ENCODE data around the gene POPDC2. TPM values are rescaled to one million over a fixed set of nuclear protein-coding genes. Genes with fewer than 3 reads are reported as not detected.

The POPDC2 gene
- total RNA-seq, 1 experiment from 2014 or later = 0.10 TPM

GRCh38 chr3:119658994-119659393 is 1.4 kb downstream of the POPDC2 start:
- Histone ChIP-seq H3K27me3 (no peaks in the 10 kb centered on the region), H3K4me3 (no peak overlapping the region), H3K4me1 (peaks cover 11% of the 10 kb centered on the region), H3K27ac (no peak overlapping the region), H3K36me3 (no peaks in the 10 kb centered on the region), H3K9me3 (replicated peaks) (no peaks in the 10 kb centered on the region)
- no peak for DNase-seq

GRCh38 chr3:119657887-119658702 is 2.3 kb downstream of the POPDC2 start:
- Histone ChIP-seq H3K4me3 (no peak overlapping the region), H3K9me3 (replicated peaks) (no peaks in the 10 kb centered on the region), H3K4me1 (peaks cover 9% of the 10 kb centered on the region), H3K36me3 (no peaks in the 10 kb centered on the region), H3K27me3 (no peaks in the 10 kb centered on the region), H3K27ac (no peak overlapping the region)
- DNase-seq = no peak

- no peaks in the 10 kb centered on the region for H3K27me3 ChIP-seq
- H3K9me3 ChIP-seq (replicated peaks) = no peaks in the 10 kb centered on the region
- no peak for DNase-seq
- H3K4me3 ChIP-seq = no peak overlapping the region
- H3K27ac ChIP-seq = no peak overlapping the region
- peaks cover 18% of the 10 kb centered on the region for H3K4me1 ChIP-seq
- no peaks in the 10 kb centered on the region for H3K36me3 ChIP-seq
Observed at GRCh38 chr3:119653876-119654275, 6.5 kb downstream of the POPDC2 start.

- H3K27me3 ChIP-seq = no peaks in the 10 kb centered on the region
Observed at GRCh38 chr3:119652306-119653033, 7.9 kb downstream of the POPDC2 start.

GRCh38 chr3:119649761-119650160 is 10.6 kb downstream of the POPDC2 start:
- Histone ChIP-seq H3K36me3 (no peaks in the 10 kb centered on the region), H3K27me3 (no peaks in the 10 kb centered on the region), H3K27ac (no peak overlapping the region), H3K4me1 (peaks cover 24% of the 10 kb centered on the region), H3K4me3 (no peak overlapping the region), H3K9me3 (replicated peaks) (no peaks in the 10 kb centered on the region)
- DNase-seq = no peak

More at GRCh38 chr3:119652306-119653033, 7.9 kb downstream of the POPDC2 start:
- Histone ChIP-seq H3K4me1 (peaks cover 21% of the 10 kb centered on the region), H3K27ac (peak overlapping the region; percentile 52), H3K4me3 (no peak overlapping the region), H3K36me3 (no peaks in the 10 kb centered on the region), H3K9me3 (replicated peaks) (no peaks in the 10 kb centered on the region)
- peak; percentile 92 to 94 for DNase-seq

- H3K27me3 ChIP-seq = no peaks in the 10 kb centered on the region
- no peak overlapping the region for H3K4me3 ChIP-seq
- no peak for DNase-seq
- H3K4me1 ChIP-seq = peaks cover 31% of the 10 kb centered on the region
- no peaks in the 10 kb centered on the region for H3K9me3 ChIP-seq (replicated peaks)
- no peaks in the 10 kb centered on the region for H3K36me3 ChIP-seq
- no peak overlapping the region for H3K27ac ChIP-seq
Observed at GRCh38 chr3:119647843-119648575, 12.4 kb downstream of the POPDC2 start.

DNA sequence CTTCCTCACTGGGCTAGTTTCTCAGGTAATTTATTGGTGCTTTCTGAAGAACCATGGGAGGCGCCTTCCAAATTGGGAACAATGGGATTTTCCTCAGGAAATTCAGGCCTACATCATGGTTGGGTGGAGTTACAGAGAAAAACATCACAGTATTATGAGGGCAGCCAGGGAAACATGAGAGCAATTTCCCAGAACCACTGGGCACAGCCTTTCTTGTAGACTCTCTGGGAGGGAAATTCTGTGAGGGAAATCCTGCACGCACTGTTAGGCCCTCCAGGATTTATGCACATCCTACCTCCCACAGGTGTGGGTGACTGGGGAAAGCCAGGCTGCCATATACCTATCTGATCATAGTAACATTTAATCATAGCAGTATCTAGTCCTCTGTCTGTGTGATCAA is 13.2 kb downstream of the POPDC2 start:
- H3K27ac ChIP-seq = no peak overlapping the region
- peaks cover 28% of the 10 kb centered on the region for H3K4me1 ChIP-seq
- H3K9me3 ChIP-seq (replicated peaks) = no peaks in the 10 kb centered on the region
- no peaks in the 10 kb centered on the region for H3K27me3 ChIP-seq
- H3K4me3 ChIP-seq = no peak overlapping the region
- H3K36me3 ChIP-seq = no peaks in the 10 kb centered on the region
- DNase-seq = peak in 1 of 2 experiments; percentile 12

DNA sequence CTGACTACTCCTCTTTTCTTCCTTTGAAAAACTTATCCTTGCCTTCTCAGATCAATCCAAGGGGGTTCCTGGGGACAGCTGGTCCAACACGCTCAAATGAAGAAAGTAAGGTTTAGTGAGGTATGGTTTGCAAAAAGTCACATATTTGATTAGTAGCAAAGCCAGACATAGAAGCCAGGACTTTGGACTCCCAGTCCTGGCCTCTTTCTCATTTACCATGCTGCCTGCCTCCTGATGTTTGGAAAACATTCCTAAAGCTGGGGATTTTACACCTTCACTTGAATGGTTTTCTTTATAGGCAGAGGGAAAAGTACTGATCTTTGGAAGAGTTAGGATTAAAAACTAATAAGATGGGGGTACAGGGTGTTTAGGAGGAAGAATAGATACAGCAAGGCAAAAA is 14.6 kb downstream of the POPDC2 start:
- DNase-seq = no peak
- no peaks in the 10 kb centered on the region for H3K9me3 ChIP-seq (replicated peaks)
- H3K27me3 ChIP-seq = no peaks in the 10 kb centered on the region
- no peaks in the 10 kb centered on the region for H3K36me3 ChIP-seq
- peaks cover 20% of the 10 kb centered on the region for H3K4me1 ChIP-seq
- no peak overlapping the region for H3K4me3 ChIP-seq
- no peak overlapping the region for H3K27ac ChIP-seq

DNA sequence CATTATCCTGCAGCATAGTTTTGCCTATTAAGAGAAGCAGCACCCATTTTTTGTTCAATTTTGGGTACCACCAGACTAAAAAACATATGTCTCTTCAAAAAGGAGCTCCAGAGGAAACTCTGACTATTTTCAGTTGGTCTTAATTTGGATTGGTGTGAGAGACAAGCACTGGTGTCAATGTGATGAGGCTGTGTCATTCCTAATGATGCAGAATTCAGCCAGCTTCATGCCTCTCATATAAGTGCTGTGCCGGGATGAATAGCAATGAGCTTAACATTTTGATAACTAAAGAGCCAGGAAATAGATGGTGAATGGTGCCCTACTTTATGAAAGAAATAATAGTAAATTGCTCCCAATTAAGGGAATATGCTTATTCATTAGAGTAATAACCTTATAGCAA is 15.9 kb downstream of the POPDC2 start:
- DNase-seq = no peak
- H3K4me3 ChIP-seq = no peak overlapping the region
- no peaks in the 10 kb centered on the region for H3K36me3 ChIP-seq
- H3K9me3 ChIP-seq (replicated peaks) = no peaks in the 10 kb centered on the region
- H3K4me1 ChIP-seq = peaks cover 20% of the 10 kb centered on the region
- no peaks in the 10 kb centered on the region for H3K27me3 ChIP-seq
- H3K27ac ChIP-seq = no peak overlapping the region

DNA sequence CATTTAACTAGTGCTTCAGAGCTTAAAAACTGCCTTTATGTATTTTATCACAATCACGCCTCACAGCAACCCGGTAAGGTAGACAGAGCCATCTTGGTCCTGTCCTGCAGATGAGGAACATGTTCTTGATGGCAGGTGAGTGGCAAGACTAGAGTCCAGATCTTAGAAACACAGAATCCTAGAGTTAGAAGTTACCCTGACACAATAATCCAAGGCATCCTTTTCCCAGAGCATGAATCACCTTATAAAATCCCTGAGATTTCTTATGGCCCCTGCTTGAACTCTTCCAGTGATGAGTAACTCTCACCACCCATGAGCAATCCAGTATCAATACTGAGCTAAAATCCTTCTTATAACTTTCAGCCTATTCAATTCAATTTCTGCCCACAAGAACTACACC is 16.9 kb downstream of the POPDC2 start:
- Histone ChIP-seq H3K9me3 (replicated peaks) (no peaks in the 10 kb centered on the region), H3K27me3 (no peaks in the 10 kb centered on the region), H3K4me3 (no peak overlapping the region), H3K4me1 (peaks cover 29% of the 10 kb centered on the region), H3K36me3 (no peaks in the 10 kb centered on the region), H3K27ac (no peak overlapping the region)
- no peak for DNase-seq

DNA sequence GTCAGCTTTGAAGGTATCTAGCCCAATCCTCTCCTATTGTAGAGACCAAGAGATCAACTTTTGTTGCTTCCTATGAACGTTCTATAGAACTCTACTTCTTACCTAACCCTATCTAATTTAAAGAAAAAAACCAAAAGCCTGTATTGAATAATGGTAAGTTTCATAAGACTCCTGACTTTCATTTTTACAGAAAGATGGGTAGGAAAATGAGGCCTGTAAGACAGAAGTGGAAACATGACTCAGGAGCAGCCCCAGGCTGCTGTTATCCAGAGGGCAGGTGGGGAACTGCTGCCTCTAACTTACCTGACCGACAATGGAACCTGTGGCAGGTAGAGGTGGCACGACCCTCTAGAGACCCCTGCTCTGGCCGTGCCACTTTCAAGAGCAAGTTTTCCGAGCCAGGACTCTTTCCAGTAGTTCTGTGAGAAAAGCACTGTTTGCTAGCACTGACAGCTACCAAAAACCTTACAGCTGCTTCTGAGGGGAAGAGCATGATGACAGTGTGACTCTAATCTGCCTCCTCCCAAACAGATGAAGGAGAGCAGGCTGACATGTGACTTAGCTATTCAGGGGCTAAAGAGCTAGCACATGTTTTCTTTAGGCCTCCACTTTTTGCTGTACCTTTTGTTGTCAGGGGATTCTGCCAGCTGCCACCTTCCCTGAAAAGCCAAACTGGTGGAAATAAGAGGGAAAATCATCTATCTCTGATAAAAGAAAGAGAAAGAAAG is 17.5 kb downstream of the POPDC2 start:
- no peaks in the 10 kb centered on the region for H3K36me3 ChIP-seq
- DNase-seq = peak; percentile 21 to 44
- H3K4me3 ChIP-seq = no peak overlapping the region
- no peaks in the 10 kb centered on the region for H3K27me3 ChIP-seq
- H3K9me3 ChIP-seq (replicated peaks) = no peaks in the 10 kb centered on the region
- H3K27ac ChIP-seq = no peak overlapping the region
- peaks cover 32% of the 10 kb centered on the region for H3K4me1 ChIP-seq

- peaks cover 31% of the 10 kb centered on the region for H3K4me1 ChIP-seq
Observed at GRCh38 chr3:119641416-119641815, 19.0 kb downstream of the POPDC2 start.

DNA sequence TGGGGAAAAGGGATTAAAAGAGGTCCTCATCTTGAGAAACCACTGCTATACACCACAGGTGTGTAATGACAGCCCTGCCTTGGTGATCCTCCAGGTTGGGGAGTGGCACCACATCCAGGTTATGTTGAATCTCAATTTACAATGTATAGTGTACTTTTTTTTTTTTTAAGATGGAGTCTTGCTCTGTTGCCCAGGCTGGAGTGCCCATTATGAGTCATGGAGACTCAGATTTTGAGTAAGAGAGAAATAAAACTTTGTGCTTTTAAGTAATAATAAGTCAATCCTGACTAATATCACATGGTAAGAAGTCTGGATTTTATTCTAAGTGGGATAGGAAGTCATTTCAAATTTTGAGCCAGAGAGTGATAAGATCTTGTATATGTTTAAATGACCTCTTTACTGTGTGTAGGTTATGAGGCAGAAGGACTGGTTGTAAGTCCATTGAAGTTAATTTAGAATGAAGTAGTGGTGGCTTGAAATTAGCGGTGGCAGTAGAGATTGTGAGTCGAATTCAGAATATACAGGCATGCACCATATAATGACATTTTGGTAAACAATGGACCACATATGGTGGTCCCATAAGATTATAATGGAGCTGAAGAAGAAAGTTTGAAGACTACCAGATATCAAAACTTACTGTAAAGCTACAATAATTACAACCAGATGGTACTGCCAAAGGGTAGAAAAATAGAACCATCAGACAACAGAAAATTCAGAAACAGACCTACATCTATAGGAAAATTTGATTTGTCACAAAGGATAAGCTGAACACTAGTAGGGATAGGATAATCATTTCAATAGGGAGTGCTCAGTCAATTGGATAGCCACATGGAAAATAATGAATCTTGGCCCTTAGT is 20.7 kb downstream of the POPDC2 start:
- Histone ChIP-seq H3K4me1 (peaks cover 31% of the 10 kb centered on the region), H3K36me3 (no peaks in the 10 kb centered on the region), H3K27me3 (no peaks in the 10 kb centered on the region), H3K27ac (peak overlapping the region; percentile 82), H3K4me3 (no peak overlapping the region), H3K9me3 (replicated peaks) (no peaks in the 10 kb centered on the region)
- DNase-seq = no peak

More at GRCh38 chr3:119641416-119641815, 19.0 kb downstream of the POPDC2 start:
- no peak overlapping the region for H3K4me3 ChIP-seq
- DNase-seq = no peak
- H3K27ac ChIP-seq = no peak overlapping the region
- no peaks in the 10 kb centered on the region for H3K36me3 ChIP-seq
- no peaks in the 10 kb centered on the region for H3K9me3 ChIP-seq (replicated peaks)
- no peaks in the 10 kb centered on the region for H3K27me3 ChIP-seq

Measured in SJCRH30 (cell line).